Caki2 (cell line): ENCODE measurements around the gene SYT8. TPM values are rescaled to one million over a fixed set of nuclear protein-coding genes. Genes with fewer than 3 reads are reported as not detected.
A peak's percentile ranks its signal among the peaks of the same experiment; 100 is the strongest.

ENCODE experiments used
- DNase-seq: peaks from one replicate; pipeline ENCODE4 v3.0.0-alpha.2; 2015; ENCODE audit warnings: low read depth
- in situ Hi-C: cut with HindIII; loops from 2 replicates; pipeline ENCODE4 v1.10.0; 2016; ENCODE audit warnings: low sequenced_read_pairs, low pct_unique_long_range_greater_than_20kb, mixed read lengths
- total RNA-seq: library from RNA; depleted of rRNA; stranded (reverse); fragments of >200 nt; shearing (Covaris generic); gene quantifications from 2 replicates; pipeline ENCODE4 v1.2.3, GENCODE V29; 2014; ENCODE audit warnings: low replicate concordance

SYT8 gene
- total RNA-seq, 1 experiment from 2014 or later: not detected

GRCh38 chr11:1815311-1815710 is 19.5 kb upstream of the SYT8 start:
- in situ Hi-C loops: no loop called here
- no peak for DNase-seq

- in situ Hi-C loops: no loop called here
- no peak for DNase-seq
Observed at GRCh38 chr11:1815751-1816150, 19.0 kb upstream of the SYT8 start.

GRCh38 chr11:1817000-1817399 is 17.8 kb upstream of the SYT8 start:
- no peak for DNase-seq
- in situ Hi-C loops: no loop called here

GRCh38 chr11:1817511-1817910 is 17.3 kb upstream of the SYT8 start:
- DNase-seq: no peak
- in situ Hi-C loops: no loop called here

GRCh38 chr11:1819074-1819473 is 15.7 kb upstream of the SYT8 start:
- in situ Hi-C loops: no loop called here

GRCh38 chr11:1820463-1821325 is 14.1 kb upstream of the SYT8 start:
- no peak for DNase-seq
- in situ Hi-C loops: no loop called here

More at GRCh38 chr11:1819074-1819473, 15.7 kb upstream of the SYT8 start:
- no peak for DNase-seq

GRCh38 chr11:1821562-1821961 is 13.2 kb upstream of the SYT8 start:
- DNase-seq: no peak
- in situ Hi-C loops: no loop called here

GRCh38 chr11:1822648-1823375 is 12.0 kb upstream of the SYT8 start:
- in situ Hi-C loops: no loop called here
- no peak for DNase-seq

- in situ Hi-C loops: no loop called here
Observed at GRCh38 chr11:1823376-1824220, 11.2 kb upstream of the SYT8 start.

GRCh38 chr11:1824221-1825038 is 10.4 kb upstream of the SYT8 start:
- in situ Hi-C loops: no loop called here

More at GRCh38 chr11:1823376-1824220, 11.2 kb upstream of the SYT8 start:
- no peak for DNase-seq

GRCh38 chr11:1825039-1825740 is 9.6 kb upstream of the SYT8 start:
- in situ Hi-C loops: no loop called here
- DNase-seq: no peak

More at GRCh38 chr11:1824221-1825038, 10.4 kb upstream of the SYT8 start:
- DNase-seq: no peak

GRCh38 chr11:1825785-1826451 is 8.9 kb upstream of the SYT8 start:
- in situ Hi-C loops: no loop called here

GRCh38 chr11:1826552-1827094 is 8.2 kb upstream of the SYT8 start:
- DNase-seq: no peak
- in situ Hi-C loops: no loop called here

More at GRCh38 chr11:1825785-1826451, 8.9 kb upstream of the SYT8 start:
- DNase-seq: no peak

GRCh38 chr11:1827095-1827813 is 7.5 kb upstream of the SYT8 start:
- in situ Hi-C loops: no loop called here
- DNase-seq: peak; percentile 73

GRCh38 chr11:1827931-1828330 is 6.9 kb upstream of the SYT8 start:
- no peak for DNase-seq
- in situ Hi-C loops: no loop called here

- in situ Hi-C loops: no loop called here
- no peak for DNase-seq
Observed at GRCh38 chr11:1828542-1828941, 6.2 kb upstream of the SYT8 start.
